NCI-H446 (cell line): ENCODE data around the gene MYO3B.
"Not testable (repeated sequence)": the region's sequence is repeated elsewhere in the genome, so short reads cannot be mapped to it uniquely, and the experiment has no call there.

Experiments
- DNase-seq, 2 experiments: peaks; one replicate each; lab custom pipeline; 2025; lab: John Stamatoyannopoulos, UW

The MYO3B gene

GRCh38 chr2:170509452-170510193 lies 331.7 kb downstream of the MYO3B start:
- peak in 1 of 2 experiments; percentile 59 for DNase-seq

- peak in 1 of 2 experiments; percentile 64 for DNase-seq
Observed at GRCh38 chr2:170512266-170512665, 334.3 kb downstream of the MYO3B start.

GRCh38 chr2:170514140-170514539 lies 336.2 kb downstream of the MYO3B start:
- no peak for DNase-seq

GRCh38 chr2:170517538-170517937 lies 339.6 kb downstream of the MYO3B start:
- DNase-seq: no peak

GRCh38 chr2:170518911-170519310 lies 341.0 kb downstream of the MYO3B start:
- no peak for DNase-seq

GRCh38 chr2:170521299-170521698 lies 343.4 kb downstream of the MYO3B start:
- DNase-seq: no peak

- DNase-seq: no peak
Observed at GRCh38 chr2:170523506-170523905, 345.6 kb downstream of the MYO3B start.

- DNase-seq: no peak
Observed at GRCh38 chr2:170524828-170525565, 347.1 kb downstream of the MYO3B start.

GRCh38 chr2:170525566-170525900 lies 347.6 kb downstream of the MYO3B start:
- DNase-seq: peak; percentile 44 to 87

- DNase-seq: peak; percentile 84 to 96
Observed at GRCh38 chr2:170530284-170530745, 352.4 kb downstream of the MYO3B start.

- no peak for DNase-seq
Observed at GRCh38 chr2:170530803-170531564, 353.0 kb downstream of the MYO3B start.

GRCh38 chr2:170531876-170532275 lies 353.9 kb downstream of the MYO3B start:
- no peak for DNase-seq

- DNase-seq: no peak
Observed at GRCh38 chr2:170533156-170533555, 355.2 kb downstream of the MYO3B start.

- DNase-seq: no peak
Observed at GRCh38 chr2:170535552-170535951, 357.6 kb downstream of the MYO3B start.

- no peak for DNase-seq
Observed at GRCh38 chr2:170544817-170545216, 366.9 kb downstream of the MYO3B start.

GRCh38 chr2:170548304-170548703 lies 370.4 kb downstream of the MYO3B start:
- no peak for DNase-seq

GRCh38 chr2:170550501-170550900 lies 372.6 kb downstream of the MYO3B start:
- no peak for DNase-seq

- not testable (repeated sequence) for DNase-seq
Observed at GRCh38 chr2:170551899-170552298, 374.0 kb downstream of the MYO3B start.

- DNase-seq: no peak
Observed at GRCh38 chr2:170553748-170554147, 375.8 kb downstream of the MYO3B start.

- DNase-seq: peak; percentile 21 to 73
Observed at GRCh38 chr2:170554278-170554955, 376.5 kb downstream of the MYO3B start.

GRCh38 chr2:170562928-170563327 lies 385.0 kb downstream of the MYO3B start:
- no peak for DNase-seq

- no peak for DNase-seq
Observed at GRCh38 chr2:170563401-170563800, 385.5 kb downstream of the MYO3B start.
